ENCODE data around the gene SORCS3. TPM values are rescaled to one million over a fixed set of nuclear protein-coding genes. Genes with fewer than 3 reads are reported as not detected.

The SORCS3 gene
- total RNA-seq, 1 donor from 2014 or later: 1.00 TPM

- H3K9me3 ChIP-seq (ENCODE audit: insufficient read depth, low read depth, low read length): no peaks in the 10 kb centered on the region
- H3K27ac ChIP-seq (ENCODE audit: low read depth, low read length): no peak overlapping the region
- no peak overlapping the region for H3K4me3 Mint-ChIP-seq (ENCODE audit: unreplicated experiment)
- DNase-seq (ENCODE audit: low read depth) (no peak), FAIRE-seq (no peak)
- no peaks in the 10 kb centered on the region for H3K4me1 ChIP-seq (ENCODE audit: insufficient read depth, low read length)
- peaks cover 4% of the 10 kb centered on the region for H3K9me3 Mint-ChIP-seq (ENCODE audit: unreplicated experiment)
- H3K4me3 ChIP-seq (ENCODE audit: insufficient read depth, low read depth, low read length): no peak overlapping the region
- no peak overlapping the region for H2AFZ ChIP-seq (ENCODE audit: low read depth, low read length)
- no peaks in the 10 kb centered on the region for H3K79me2 ChIP-seq (ENCODE audit: insufficient read depth, low read length)
- no peak for TF ChIP-seq EZH2 (IDR thresholded peaks at IDR 0.05; ENCODE audit: insufficient read depth, low read length)
- TF ChIP-seq, protein P1, sequence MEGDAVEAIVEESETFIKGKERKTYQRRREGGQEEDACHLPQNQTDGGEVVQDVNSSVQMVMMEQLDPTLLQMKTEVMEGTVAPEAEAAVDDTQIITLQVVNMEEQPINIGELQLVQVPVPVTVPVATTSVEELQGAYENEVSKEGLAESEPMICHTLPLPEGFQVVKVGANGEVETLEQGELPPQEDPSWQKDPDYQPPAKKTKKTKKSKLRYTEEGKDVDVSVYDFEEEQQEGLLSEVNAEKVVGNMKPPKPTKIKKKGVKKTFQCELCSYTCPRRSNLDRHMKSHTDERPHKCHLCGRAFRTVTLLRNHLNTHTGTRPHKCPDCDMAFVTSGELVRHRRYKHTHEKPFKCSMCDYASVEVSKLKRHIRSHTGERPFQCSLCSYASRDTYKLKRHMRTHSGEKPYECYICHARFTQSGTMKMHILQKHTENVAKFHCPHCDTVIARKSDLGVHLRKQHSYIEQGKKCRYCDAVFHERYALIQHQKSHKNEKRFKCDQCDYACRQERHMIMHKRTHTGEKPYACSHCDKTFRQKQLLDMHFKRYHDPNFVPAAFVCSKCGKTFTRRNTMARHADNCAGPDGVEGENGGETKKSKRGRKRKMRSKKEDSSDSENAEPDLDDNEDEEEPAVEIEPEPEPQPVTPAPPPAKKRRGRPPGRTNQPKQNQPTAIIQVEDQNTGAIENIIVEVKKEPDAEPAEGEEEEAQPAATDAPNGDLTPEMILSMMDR (IDR thresholded peaks at IDR 0.05; ENCODE audit: insufficient read depth, low read depth, low read length): no peak
- H3K4me2 ChIP-seq (ENCODE audit: low read length): no peak overlapping the region
- no peak overlapping the region for H3K27ac Mint-ChIP-seq (ENCODE audit: unreplicated experiment)
- no peaks in the 10 kb centered on the region for H3K36me3 Mint-ChIP-seq (ENCODE audit: low read depth, unreplicated experiment)
- H3K27me3 ChIP-seq (ENCODE audit: insufficient read depth, low read length): no peaks in the 10 kb centered on the region
- peaks cover 60% of the 10 kb centered on the region for H3K27me3 Mint-ChIP-seq (ENCODE audit: low read depth, unreplicated experiment)
- no peak overlapping the region for H3K9ac ChIP-seq (ENCODE audit: low read length)
- no peaks in the 10 kb centered on the region for H3K36me3 ChIP-seq (ENCODE audit: insufficient read depth, low read length)
- no peaks in the 10 kb centered on the region for H4K20me1 ChIP-seq (ENCODE audit: insufficient read depth, low read length)
- H3K4me1 Mint-ChIP-seq (ENCODE audit: low read depth, unreplicated experiment): no peaks in the 10 kb centered on the region
These were observed 45.7 kb downstream of the SORCS3 start for GRCh38 chr10:104686829-104687228.

GRCh38 chr10:104688251-104689042 is 47.4 kb downstream of the SORCS3 start:
- H3K27me3 ChIP-seq (ENCODE audit: insufficient read depth, low read length): no peaks in the 10 kb centered on the region
- no peak for FAIRE-seq

More at GRCh38 chr10:104688251-104689042, 47.4 kb downstream of the SORCS3 start:
- H3K27ac Mint-ChIP-seq (ENCODE audit: unreplicated experiment): no peak overlapping the region
- Histone ChIP-seq H3K9me3 (ENCODE audit: insufficient read depth, low read depth, low read length) (no peaks in the 10 kb centered on the region), H3K27ac (ENCODE audit: low read depth, low read length) (no peak overlapping the region), H3K79me2 (ENCODE audit: insufficient read depth, low read length) (no peaks in the 10 kb centered on the region), H3K36me3 (ENCODE audit: insufficient read depth, low read length) (no peaks in the 10 kb centered on the region), H4K20me1 (ENCODE audit: insufficient read depth, low read length) (no peaks in the 10 kb centered on the region), H3K4me3 (ENCODE audit: insufficient read depth, low read depth, low read length) (no peak overlapping the region), H3K9ac (ENCODE audit: low read length) (no peak overlapping the region), H2AFZ (ENCODE audit: low read depth, low read length) (peak overlapping the region; percentile 10), H3K4me2 (ENCODE audit: low read length) (peak overlapping the region; percentile 44), H3K4me1 (ENCODE audit: insufficient read depth, low read length) (no peaks in the 10 kb centered on the region)
- H3K4me1 Mint-ChIP-seq (ENCODE audit: low read depth, unreplicated experiment): no peaks in the 10 kb centered on the region
- DNase-seq (ENCODE audit: low read depth): no peak
- no peaks in the 10 kb centered on the region for H3K36me3 Mint-ChIP-seq (ENCODE audit: low read depth, unreplicated experiment)
- H3K9me3 Mint-ChIP-seq (ENCODE audit: unreplicated experiment): peaks cover 4% of the 10 kb centered on the region
- no peak overlapping the region for H3K4me3 Mint-ChIP-seq (ENCODE audit: unreplicated experiment)
- peaks cover 60% of the 10 kb centered on the region for H3K27me3 Mint-ChIP-seq (ENCODE audit: low read depth, unreplicated experiment)
- TF ChIP-seq, protein P1 (IDR thresholded peaks at IDR 0.05; ENCODE audit: insufficient read depth, low read depth, low read length): no peak
- no peak for TF ChIP-seq EZH2 (IDR thresholded peaks at IDR 0.05; ENCODE audit: insufficient read depth, low read length)
